Measurements from ENCODE around the gene DNAH1.

- TF ChIP-seq CTCF (IDR thresholded peaks at IDR 0.05; ENCODE audit: low read length) (no peak), EZH2 (optimal IDR thresholded peaks at IDR 0.05; ENCODE audit: low read depth, low read length) (no peak)
These were observed 89.5 kb downstream of the DNAH1 start for GRCh38 chr3:52405601-52406110.
